CD4-positive, alpha-beta memory T cell (primary cell): Measurements from ENCODE around the gene SMKR1. TPM values are rescaled to one million over a fixed set of nuclear protein-coding genes. Genes with fewer than 3 reads are reported as not detected.

ENCODE experiments used
- CTCF ChIA-PET: fragments of 350-600 bp; sonication (Branson Sonifier 250); formaldehyde crosslinking; loops from one replicate; lab custom pipeline; 2021; ENCODE audit warnings: inconsistent platforms; ENCODE audit not compliant: partially characterized antibody; lab: Charles Lee
- POLR2A ChIA-PET: fragments of 350-600 bp; sonication (Branson Sonifier 250); formaldehyde crosslinking; loops from one replicate; lab custom pipeline; 2021; ENCODE audit not compliant: partially characterized antibody; lab: Charles Lee
- DNase-seq, 5 donors: peaks; one replicate each; pipeline versions ENCODE4 v3.0.0 to v3.0.0-alpha.2; 2020 to 2022; ENCODE audit warnings: mixed read lengths in 1 of 5
- H3K27ac ChIP-seq: one replicate; pipeline ENCODE4 v1.7.0; 2013; ENCODE audit warnings: low read depth, low read length
- H3K27me3 ChIP-seq: 2 replicates; pipeline ENCODE4 v1.7.0; 2013; ENCODE audit warnings: mild to moderate bottlenecking, low read length, moderate library complexity; ENCODE audit not compliant: insufficient read depth
- H3K36me3 ChIP-seq: 2 replicates; pipeline ENCODE4 v1.7.0; 2013; ENCODE audit warnings: mild to moderate bottlenecking, low read length, moderate library complexity; ENCODE audit not compliant: insufficient read depth
- H3K4me1 ChIP-seq: 2 replicates; pipeline ENCODE4 v1.7.0; 2013; ENCODE audit warnings: mild to moderate bottlenecking, low read length, moderate library complexity; ENCODE audit not compliant: insufficient read depth
- H3K4me3 ChIP-seq, 2 donors: one replicate each; pipeline ENCODE4 v1.7.0; 2013; ENCODE audit warnings: low read length in 2 of 2, mild to moderate bottlenecking in 1 of 2
- H3K9me3 ChIP-seq, 2 donors: one replicate each; pipeline ENCODE4 v1.7.0; 2013; ENCODE audit warnings: low read length in 2 of 2, control low read depth in 1 of 2; ENCODE audit not compliant: control insufficient read depth in 1 of 2
- H3K27ac Mint-ChIP-seq, 7 donors: one replicate each; pipeline ENCODE4 v1.8.0; 2020 to 2021; ENCODE audit warnings: mixed read lengths in 7 of 7, mild to moderate bottlenecking in 6 of 7, inconsistent platforms in 3 of 7, moderate library complexity in 3 of 7
- H3K27me3 Mint-ChIP-seq, 2 donors: one replicate each; pipeline ENCODE4 v1.8.0; 2020 to 2021; ENCODE audit warnings: mixed read lengths in 2 of 2
- H3K36me3 Mint-ChIP-seq, 2 donors: one replicate each; pipeline ENCODE4 v1.8.0; 2020 to 2021; ENCODE audit warnings: mixed read lengths in 2 of 2, inconsistent platforms in 1 of 2, mild to moderate bottlenecking in 1 of 2
- H3K4me1 Mint-ChIP-seq, 4 donors: one replicate each; pipeline ENCODE4 v1.8.0; 2020 to 2021; ENCODE audit warnings: mixed read lengths in 4 of 4, mild to moderate bottlenecking in 1 of 4
- H3K4me3 Mint-ChIP-seq, 8 donors: one replicate each; pipeline ENCODE4 v1.8.0; 2020 to 2021; ENCODE audit warnings: mixed read lengths in 8 of 8, mild to moderate bottlenecking in 7 of 8, moderate library complexity in 6 of 8, inconsistent platforms in 3 of 8
- H3K9me3 Mint-ChIP-seq, 8 donors: one replicate each; pipeline ENCODE4 v1.8.0; 2020 to 2021; ENCODE audit warnings: mixed read lengths in 8 of 8, mild to moderate bottlenecking in 5 of 8, inconsistent platforms in 3 of 8, moderate library complexity in 1 of 8
- intact Hi-C: fragments of 100-400 bp; cut with micrococcal nuclease; formaldehyde crosslinking; loops from one replicate; pipeline ENCODE4 v1.15.1; 2023
- polyA plus RNA-seq, 2 donors: library from polyadenylated mRNA; unstranded; fragments of 300-500 nt; fragmentation: Illumina TruSeq; gene quantifications; one replicate each; pipeline ENCODE4 v1.2.3, GENCODE V29; 2021
- total RNA-seq, 2 experiments: library from RNA; stranded (reverse); gene quantifications; one replicate each; pipeline ENCODE4 v1.2.3, GENCODE V29; 2021

The SMKR1 gene
- total and polyA plus RNA-seq, 4 experiments from 2014 or later = 1.2 to 7.9 (median 2.0) TPM

GRCh38 chr7:129495987-129496386 lies 6.3 kb upstream of the SMKR1 start:
- ChIA-PET POLR2A (interaction anchor here (1.4 kb wide), 1 partner anchor 63 kb away, joined by 3 read pairs; no protein-coding TSS in a partner anchor), CTCF (interaction anchor here (0.6 kb wide), 1 partner anchor 728 kb away, joined by 3 read pairs; no protein-coding TSS in a partner anchor)
- Histone ChIP-seq H3K36me3 (no peaks in the 10 kb centered on the region), H3K4me3 (no peak overlapping the region), H3K4me1 (peaks cover 3% of the 10 kb centered on the region), H3K27ac (no peak overlapping the region), H3K27me3 (no peaks in the 10 kb centered on the region), H3K9me3 (no peaks in the 10 kb centered on the region)
- peaks cover 5 to 11% (median 7%) of the 10 kb centered on the region in 4 donors for H3K4me1 Mint-ChIP-seq
- intact Hi-C loops = no loop called here
- no peak overlapping the region for H3K4me3 Mint-ChIP-seq
- no peak overlapping the region for H3K27ac Mint-ChIP-seq
- H3K9me3 Mint-ChIP-seq = no peaks in the 10 kb centered on the region
- no peaks in the 10 kb centered on the region for H3K36me3 Mint-ChIP-seq
- H3K27me3 Mint-ChIP-seq = no peaks in the 10 kb centered on the region
- peak in 1 of 5 donors; percentile 14 for DNase-seq

- H3K4me3 Mint-ChIP-seq = peak overlapping the region in 1 of 8 donors; percentile 1
- H3K4me3 ChIP-seq = no peak overlapping the region
- H3K27ac Mint-ChIP-seq = peak overlapping the region in 1 of 7 donors; percentile 86
- H3K36me3 ChIP-seq = no peaks in the 10 kb centered on the region
- no peaks in the 10 kb centered on the region for H3K9me3 ChIP-seq
- H3K27ac ChIP-seq = no peak overlapping the region
- POLR2A ChIA-PET = interaction anchor here (1.4 kb wide), 1 partner anchor 63 kb away, joined by 3 read pairs; no protein-coding TSS in a partner anchor
- CTCF ChIA-PET = no interaction called here
- H3K36me3 Mint-ChIP-seq = no peaks in the 10 kb centered on the region
- no peaks in the 10 kb centered on the region for H3K9me3 Mint-ChIP-seq
- H3K4me1 Mint-ChIP-seq = peaks cover 5 to 15% (median 13%) of the 10 kb centered on the region in 4 donors
- intact Hi-C loops = no loop called here
- H3K27me3 ChIP-seq = no peaks in the 10 kb centered on the region
- no peaks in the 10 kb centered on the region for H3K27me3 Mint-ChIP-seq
- no peak for DNase-seq
- peaks cover 7% of the 10 kb centered on the region for H3K4me1 ChIP-seq
These were observed 5.7 kb upstream of the SMKR1 start for GRCh38 chr7:129496653-129497052.

- H3K36me3 Mint-ChIP-seq = no peaks in the 10 kb centered on the region
- Histone ChIP-seq H3K4me1 (peaks cover 9% of the 10 kb centered on the region), H3K4me3 (no peak overlapping the region), H3K27ac (no peak overlapping the region), H3K27me3 (no peaks in the 10 kb centered on the region), H3K9me3 (no peaks in the 10 kb centered on the region), H3K36me3 (no peaks in the 10 kb centered on the region)
- no peak overlapping the region for H3K4me3 Mint-ChIP-seq
- intact Hi-C loops = no loop called here
- no peaks in the 10 kb centered on the region for H3K9me3 Mint-ChIP-seq
- H3K27me3 Mint-ChIP-seq = no peaks in the 10 kb centered on the region
- POLR2A ChIA-PET = interaction anchor here (1.4 kb wide), 1 partner anchor 64 kb away, joined by 3 read pairs; no protein-coding TSS in a partner anchor
- peak overlapping the region in 1 of 7 donors; percentile 86 for H3K27ac Mint-ChIP-seq
- DNase-seq = no peak
- peaks cover 8 to 20% (median 14%) of the 10 kb centered on the region in 4 donors for H3K4me1 Mint-ChIP-seq
- CTCF ChIA-PET = no interaction called here
These were observed 5.2 kb upstream of the SMKR1 start for GRCh38 chr7:129497156-129497555.

GRCh38 chr7:129498021-129498420 lies 4.3 kb upstream of the SMKR1 start:
- intact Hi-C loops = no loop called here
- H3K4me3 Mint-ChIP-seq = no peak overlapping the region
- DNase-seq = no peak
- Histone ChIP-seq H3K27ac (no peak overlapping the region), H3K36me3 (no peaks in the 10 kb centered on the region), H3K9me3 (no peaks in the 10 kb centered on the region), H3K4me1 (peaks cover 9% of the 10 kb centered on the region), H3K27me3 (no peaks in the 10 kb centered on the region), H3K4me3 (no peak overlapping the region)
- peaks cover 8 to 22% (median 12%) of the 10 kb centered on the region in 4 donors for H3K4me1 Mint-ChIP-seq
- H3K9me3 Mint-ChIP-seq = no peaks in the 10 kb centered on the region
- H3K27ac Mint-ChIP-seq = peak overlapping the region in 1 of 7 donors; percentile 69
- H3K36me3 Mint-ChIP-seq = no peaks in the 10 kb centered on the region
- ChIA-PET POLR2A (no interaction called here), CTCF (no interaction called here)
- no peaks in the 10 kb centered on the region for H3K27me3 Mint-ChIP-seq

GRCh38 chr7:129499999-129500398 lies 2.3 kb upstream of the SMKR1 start:
- Mint-ChIP-seq H3K4me3 (peak overlapping the region in 1 of 8 donors; percentile 15), H3K27me3 (no peaks in the 10 kb centered on the region), H3K36me3 (no peaks in the 10 kb centered on the region), H3K4me1 (peaks cover 9 to 18% (median 12%) of the 10 kb centered on the region in 4 donors), H3K27ac (peak overlapping the region in 4 of 7 donors; percentile 6 to 80 (median 72)), H3K9me3 (no peaks in the 10 kb centered on the region)
- no peak for DNase-seq
- POLR2A ChIA-PET = no interaction called here
- no peaks in the 10 kb centered on the region for H3K36me3 ChIP-seq
- intact Hi-C loops = no loop called here
- H3K27ac ChIP-seq = no peak overlapping the region
- CTCF ChIA-PET = interaction anchor here (0.8 to 1.4 kb wide), 2 partner anchors 13 to 30 kb away, joined by 3 read pairs; no protein-coding TSS in a partner anchor
- no peak overlapping the region for H3K4me3 ChIP-seq
- H3K4me1 ChIP-seq = peaks cover 6% of the 10 kb centered on the region
- H3K27me3 ChIP-seq = no peaks in the 10 kb centered on the region
- no peaks in the 10 kb centered on the region for H3K9me3 ChIP-seq

- POLR2A ChIA-PET = interaction anchor here (0.5 to 2.6 kb wide), 2 partner anchors 109 to 384 kb away, joined by 3 to 11 read pairs; partner anchors contain the start of gene NRF1
- no peaks in the 10 kb centered on the region for H3K27me3 Mint-ChIP-seq
- DNase-seq = peak in 2 of 5 donors; percentile 3 to 47
- no peaks in the 10 kb centered on the region for H3K9me3 Mint-ChIP-seq
- Histone ChIP-seq H3K27me3 (no peaks in the 10 kb centered on the region), H3K9me3 (no peaks in the 10 kb centered on the region), H3K36me3 (no peaks in the 10 kb centered on the region), H3K4me1 (peaks cover 6% of the 10 kb centered on the region), H3K4me3 (peak overlapping the region in 1 of 2 donors; percentile 55), H3K27ac (peak overlapping the region; percentile 66)
- H3K4me3 Mint-ChIP-seq = peak overlapping the region; percentile 81 to 91 (median 86)
- intact Hi-C loops = loop anchor here (1.0 kb wide), 3 partner anchors 69 to 279 kb away; partner anchors contain the start of genes NRF1 and STRIP2
- H3K27ac Mint-ChIP-seq = peak overlapping the region; percentile 87 to 97 (median 90)
- CTCF ChIA-PET = interaction anchor here (0.7 to 1.2 kb wide), 3 partner anchors 69 to 894 kb away, joined by 3 to 5 read pairs (median 3); partner anchors contain the start of gene STRIP2
- peaks cover 6 to 18% (median 12%) of the 10 kb centered on the region in 4 donors for H3K4me1 Mint-ChIP-seq
- no peaks in the 10 kb centered on the region for H3K36me3 Mint-ChIP-seq
These were observed 666 bp downstream of the SMKR1 start for GRCh38 chr7:129502708-129503685.
